Brain microvascular endothelial cell (primary cell): Measurements from ENCODE around the gene ZC3H12D.

Experiments used
- DNase-seq: peaks from one replicate; pipeline ENCODE4 v3.0.0-alpha.2; 2020
- H3K27ac ChIP-seq: fragments of 250-450 bp; sonication (Bioruptor Pico); 2 replicates; pipeline ENCODE4 v1.5.1; 2020; ENCODE audit warnings: mild to moderate bottlenecking, moderate library complexity
- H3K27me3 ChIP-seq: fragments of 250-450 bp; sonication (Bioruptor Pico); replicated peaks from 2 replicates; pipeline ENCODE4 v1.5.1; 2020; ENCODE audit warnings: mild to moderate bottlenecking
- H3K36me3 ChIP-seq: fragments of 250-450 bp; sonication (Bioruptor Pico); replicated peaks from 2 replicates; pipeline ENCODE4 v1.5.1; 2020; ENCODE audit warnings: mild to moderate bottlenecking
- H3K4me3 ChIP-seq: 2 replicates; pipeline ENCODE4 v1.5.1; 2011; ENCODE audit warnings: low read depth, mild to moderate bottlenecking, control low read depth, low read length, moderate library complexity
- CTCF ChIP-seq: IDR thresholded peaks from 2 replicates; pipeline ENCODE4 v1.5.1; 2011; ENCODE audit warnings: low read depth, mild to moderate bottlenecking, moderate library complexity, low read length, control low read depth, inconsistent platforms; ENCODE audit errors: missing control alignments
- in situ Hi-C: cut with HindIII; loops from 2 replicates; pipeline ENCODE4 v1.10.0; 2017; ENCODE audit warnings: low sequenced_read_pairs, low pct_ligation_motif_present

ZC3H12D gene

GRCh38 chr6:149438855-149439254 lies 46.0 kb downstream of the ZC3H12D start:
- DNase-seq = no peak
- in situ Hi-C loops = no loop called here
- Histone ChIP-seq H3K4me3 (no peak overlapping the region), H3K27me3 (no peaks in the 10 kb centered on the region), H3K27ac (no peak overlapping the region), H3K36me3 (no peaks in the 10 kb centered on the region)
- no peak for TF ChIP-seq CTCF

- in situ Hi-C loops = no loop called here
- no peak for TF ChIP-seq CTCF
- Histone ChIP-seq H3K27me3 (no peaks in the 10 kb centered on the region), H3K36me3 (no peaks in the 10 kb centered on the region), H3K4me3 (no peak overlapping the region), H3K27ac (no peak overlapping the region)
- DNase-seq = no peak
Observed at GRCh38 chr6:149437212-149437611, 47.6 kb downstream of the ZC3H12D start.

GRCh38 chr6:149436647-149437046 lies 48.2 kb downstream of the ZC3H12D start:
- Histone ChIP-seq H3K27me3 (no peaks in the 10 kb centered on the region), H3K4me3 (no peak overlapping the region), H3K27ac (no peak overlapping the region), H3K36me3 (no peaks in the 10 kb centered on the region)
- in situ Hi-C loops = no loop called here
- DNase-seq = no peak
- TF ChIP-seq CTCF = no peak

GRCh38 chr6:149435919-149436586 lies 48.8 kb downstream of the ZC3H12D start:
- TF ChIP-seq CTCF = no peak
- Histone ChIP-seq H3K27me3 (no peaks in the 10 kb centered on the region), H3K27ac (no peak overlapping the region), H3K36me3 (no peaks in the 10 kb centered on the region), H3K4me3 (no peak overlapping the region)
- in situ Hi-C loops = no loop called here
- DNase-seq = no peak

- in situ Hi-C loops = no loop called here
- Histone ChIP-seq H3K4me3 (no peak overlapping the region), H3K27ac (no peak overlapping the region), H3K36me3 (no peaks in the 10 kb centered on the region), H3K27me3 (no peaks in the 10 kb centered on the region)
- DNase-seq = no peak
- no peak for TF ChIP-seq CTCF
Observed at GRCh38 chr6:149433881-149434280, 50.9 kb downstream of the ZC3H12D start.

- H3K36me3 ChIP-seq = no peaks in the 10 kb centered on the region
- H3K27ac ChIP-seq = no peak overlapping the region
- DNase-seq = no peak
- no peaks in the 10 kb centered on the region for H3K27me3 ChIP-seq
- TF ChIP-seq CTCF = no peak
- H3K4me3 ChIP-seq = no peak overlapping the region
- in situ Hi-C loops = no loop called here
Observed at GRCh38 chr6:149433405-149433804, 51.4 kb downstream of the ZC3H12D start.
